Sigmoid colon (tissue), 7 donors: Measurements from ENCODE around the gene ETV3L. TPM values are rescaled to one million over a fixed set of nuclear protein-coding genes. Genes with fewer than 3 reads are reported as not detected.

Source experiments
- DNase-seq: peaks from one replicate; pipeline ENCODE4 v3.0.0-alpha.2; 2019
- H3K27ac ChIP-seq, 4 donors: fragments of 200-600 bp; sonication (generic); one replicate each; pipeline ENCODE4 v1.5.1; 2016 to 2019; ENCODE audit warnings: mild to moderate bottlenecking in 1 of 4
- H3K27me3 ChIP-seq, 3 donors: fragments of 200-600 bp; sonication (generic); one replicate each; pipeline ENCODE4 v1.5.1; 2019; ENCODE audit warnings: mild to moderate bottlenecking in 1 of 3
- H3K36me3 ChIP-seq, 4 donors: fragments of 200-600 bp; sonication (generic); one replicate each; pipeline ENCODE4 v1.5.1; 2016 to 2019
- H3K4me1 ChIP-seq, 4 donors: fragments of 200-600 bp; sonication (generic); one replicate each; pipeline ENCODE4 v1.5.1; 2017 to 2019
- H3K4me3 ChIP-seq, 4 donors: fragments of 200-600 bp; sonication (generic); one replicate each; pipeline ENCODE4 v1.5.1; 2017 to 2019; ENCODE audit warnings: mild to moderate bottlenecking in 2 of 4, moderate library complexity in 1 of 4
- H3K9me3 ChIP-seq, 4 donors: fragments of 200-600 bp in 3 of 4; sonication (generic) in 3 of 4; one replicate each; pipeline versions ENCODE4 v1.5.1 to v1.6.1; 2013 to 2019
- CTCF ChIP-seq, 4 experiments: fragments of 450-650 bp in 3 of 4; fragments of 200-600 bp in 1 of 4; IDR thresholded peaks; one replicate each; pipeline ENCODE4 v1.5.1; 2016 to 2019; ENCODE audit warnings: antibody characterized with exemption in 4 of 4, mild to moderate bottlenecking in 3 of 4, moderate library complexity in 2 of 4
- EP300 ChIP-seq, 4 donors: sonication (generic); formaldehyde crosslinking; IDR thresholded peaks; one replicate each; pipeline ENCODE4 v1.6.1; 2017; ENCODE audit warnings: antibody characterized with exemption in 4 of 4
- POLR2A ChIP-seq, 2 donors: fragments of 450-650 bp; IDR thresholded peaks; one replicate each; pipeline ENCODE4 v1.6.1; 2016; ENCODE audit warnings: antibody characterized with exemption in 2 of 2, mild to moderate bottlenecking in 2 of 2, moderate library complexity in 2 of 2
- POLR2AphosphoS5 ChIP-seq, 4 donors: sonication (generic); formaldehyde crosslinking; IDR thresholded peaks; one replicate each; pipeline ENCODE4 v1.6.1; 2017; ENCODE audit warnings: antibody characterized with exemption in 4 of 4
- WGBS, 2 donors: extraction: QIAGEN DNeasy Blood & Tissue Kit; methylation state at CpG; one replicate each; pipeline ENCODE4 v1.1.7; 2013; 5-methylcytosine and 5-hydroxymethylcytosine counted together
- intact Hi-C: fragments of 100-400 bp; cut with DNase I; formaldehyde crosslinking; loops from one replicate; pipeline ENCODE4 v1.15.1; 2023
- polyA plus RNA-seq, 3 donors: library from polyadenylated mRNA; stranded (reverse); fragments of 200-250 nt; gene quantifications; one replicate each; pipeline ENCODE4 v1.2.3, GENCODE V29; 2013
- total RNA-seq, 4 donors: library from RNA; depleted of rRNA; stranded (reverse); fragments of >200 nt; gene quantifications; one replicate each; pipeline ENCODE4 v1.1.0, GENCODE V29; 2016
- donor health status: healthy with polysubstance abuse.
- donor health status: Bipolar disorder and iron deficiency.
- donor health status: healthy.

The ETV3L gene
- total and polyA plus RNA-seq, 7 donors = 0.03 TPM; not detected in 6

- H3K9me3 ChIP-seq = no peaks in the 10 kb centered on the region
- peaks cover 0 to 27% (median 22%) of the 10 kb centered on the region in 4 donors for H3K4me1 ChIP-seq
- TF ChIP-seq POLR2AphosphoS5 (IDR thresholded peaks at IDR 0.05) (no peak), CTCF (IDR thresholded peaks at IDR 0.05) (no peak), POLR2A (IDR thresholded peaks at IDR 0.05) (no peak), EP300 (IDR thresholded peaks at IDR 0.05) (no peak)
- H3K4me3 ChIP-seq = no peak overlapping the region
- no peak for DNase-seq
- H3K27ac ChIP-seq = no peak overlapping the region
- H3K36me3 ChIP-seq = peaks cover 2 to 10% (median 8%) of the 10 kb centered on the region in 4 donors
- intact Hi-C loops = no loop called here
- no peaks in the 10 kb centered on the region for H3K27me3 ChIP-seq
- 69 to 77% methylated on average over 2 of the region's 2 CpGs for WGBS, 2 donors
Observed at GRCh38 chr1:157140063-157140588, 40.5 kb upstream of the ETV3L start.

GRCh38 chr1:157139052-157139715, 39.6 kb upstream of the ETV3L start:
- H3K4me1 ChIP-seq = peaks cover 0 to 27% (median 22%) of the 10 kb centered on the region in 4 donors
- no peaks in the 10 kb centered on the region for H3K27me3 ChIP-seq
- intact Hi-C loops = loop anchor here (5.0 to 10.0 kb wide), 2 partner anchors 92 to 944 kb away; partner anchors contain the start of genes ARHGEF11 and SLC25A44
- H3K4me3 ChIP-seq = peak overlapping the region; percentile 80 to 96 (median 92)
- H3K27ac ChIP-seq = peak overlapping the region; percentile 96 to 99 (median 98)
- TF ChIP-seq CTCF (IDR thresholded peaks at IDR 0.05) = no peak
- no peak for TF ChIP-seq POLR2A (IDR thresholded peaks at IDR 0.05)
- no peak for TF ChIP-seq POLR2AphosphoS5 (IDR thresholded peaks at IDR 0.05)
- TF ChIP-seq EP300 (IDR thresholded peaks at IDR 0.05) = no peak
- no peaks in the 10 kb centered on the region for H3K9me3 ChIP-seq
- H3K36me3 ChIP-seq = peaks cover 11 to 20% (median 18%) of the 10 kb centered on the region in 4 donors
- no peak for DNase-seq
- WGBS, 2 donors = 21 to 25% methylated on average over 9 of the region's 9 CpGs

- peak; percentile 97 for DNase-seq
- Histone ChIP-seq H3K9me3 (no peaks in the 10 kb centered on the region), H3K4me3 (peak within 1 kb of the TSS; percentile 80 to 96 (median 92)), H3K27me3 (no peaks in the 10 kb centered on the region), H3K27ac (peak within 1 kb of the TSS; percentile 96 to 99 (median 98)), H3K36me3 (peaks cover 16 to 27% (median 24%) of the 10 kb centered on the region in 4 donors), H3K4me1 (peaks cover 0 to 27% (median 22%) of the 10 kb centered on the region in 4 donors)
- intact Hi-C loops = loop anchor here (5.0 to 10.0 kb wide), 2 partner anchors 91 to 944 kb away; partner anchors contain the start of genes ARHGEF11 and SLC25A44
- 0% methylated on average over 85 of the region's 85 CpGs for WGBS, 2 donors
- peak in 1 of 4 donors; percentile 0 for TF ChIP-seq EP300 (IDR thresholded peaks at IDR 0.05)
- TF ChIP-seq POLR2A (IDR thresholded peaks at IDR 0.05) = peak; percentile 83 to 93
- TF ChIP-seq POLR2AphosphoS5 (IDR thresholded peaks at IDR 0.05) = peak; percentile 96 to 99 (median 98)
- TF ChIP-seq CTCF (IDR thresholded peaks at IDR 0.05) = no peak
Observed at GRCh38 chr1:157138220-157139051, 38.8 kb upstream of the ETV3L start, which contains the start of gene ETV3. Gene ETV3, minus strand, starts transcription at chr1:157138395. Its CDS starts 2,043 bp downstream, at chr1:157136352.

GRCh38 chr1:157137408-157138219, 38.0 kb upstream of the ETV3L start:
- intact Hi-C loops = loop anchor here (5.0 to 10.0 kb wide), 2 partner anchors 90 to 943 kb away; partner anchors contain the start of genes ARHGEF11 and SLC25A44
- WGBS, 2 donors = 0 to 1% methylated on average over 36 of the region's 36 CpGs
- Histone ChIP-seq H3K9me3 (no peaks in the 10 kb centered on the region), H3K4me1 (peaks cover 0 to 27% (median 22%) of the 10 kb centered on the region in 4 donors), H3K4me3 (peak overlapping the region; percentile 80 to 96 (median 92)), H3K27ac (peak overlapping the region; percentile 96 to 99 (median 98)), H3K27me3 (no peaks in the 10 kb centered on the region), H3K36me3 (peaks cover 23 to 36% (median 27%) of the 10 kb centered on the region in 4 donors)
- no peak for DNase-seq
- TF ChIP-seq CTCF (IDR thresholded peaks at IDR 0.05) (no peak), EP300 (IDR thresholded peaks at IDR 0.05) (no peak), POLR2AphosphoS5 (IDR thresholded peaks at IDR 0.05) (no peak), POLR2A (IDR thresholded peaks at IDR 0.05) (no peak)
